HTR-8/SVneo (cell line): Measurements from ENCODE around the gene RPTOR.

Source experiments
- DNase-seq: peaks from one replicate; pipeline ENCODE4 v3.0.0; 2011; ENCODE audit warnings: low spot score, mixed read lengths; ENCODE audit not compliant: insufficient read length
- FAIRE-seq: peaks from 2 replicates; lab custom pipeline; 2011; peaks lifted over from hg19 to GRCh38; lab: Jason Lieb, UNC

Gene RPTOR

GRCh38 chr17:80847496-80848230, 303.0 kb downstream of the RPTOR start:
- DNase-seq (no peak), FAIRE-seq (no peak)

- no peak for FAIRE-seq
- DNase-seq, result no peak
Observed at GRCh38 chr17:80848449-80849102, 303.9 kb downstream of the RPTOR start.

- FAIRE-seq, result no peak
- DNase-seq, result no peak
Observed at GRCh38 chr17:80849119-80849518, 304.5 kb downstream of the RPTOR start.

GRCh38 chr17:80850109-80850508, 305.5 kb downstream of the RPTOR start:
- no peak for FAIRE-seq
- no peak for DNase-seq

GRCh38 chr17:80850817-80851216, 306.2 kb downstream of the RPTOR start:
- no peak for FAIRE-seq
- no peak for DNase-seq

GRCh38 chr17:80851277-80851925, 306.8 kb downstream of the RPTOR start:
- FAIRE-seq, result no peak
- DNase-seq, result no peak

- DNase-seq (no peak), FAIRE-seq (no peak)
Observed at GRCh38 chr17:80852476-80853015, 307.9 kb downstream of the RPTOR start.

GRCh38 chr17:80853076-80853475, 308.4 kb downstream of the RPTOR start:
- DNase-seq, result no peak
- no peak for FAIRE-seq

- DNase-seq (no peak), FAIRE-seq (no peak)
Observed at GRCh38 chr17:80854220-80854619, 309.6 kb downstream of the RPTOR start.

- DNase-seq (no peak), FAIRE-seq (no peak)
Observed at GRCh38 chr17:80855196-80855947, 310.7 kb downstream of the RPTOR start.

GRCh38 chr17:80855948-80856862, 311.6 kb downstream of the RPTOR start:
- peak; percentile 92 for DNase-seq

GRCh38 chr17:80856863-80857755, 312.5 kb downstream of the RPTOR start:
- FAIRE-seq, result no peak
- DNase-seq, result no peak

More at GRCh38 chr17:80855948-80856862, 311.6 kb downstream of the RPTOR start:
- peak; percentile 89 for FAIRE-seq

GRCh38 chr17:80857756-80858171, 313.1 kb downstream of the RPTOR start:
- no peak for DNase-seq
- no peak for FAIRE-seq

- no peak for FAIRE-seq
- DNase-seq, result no peak
Observed at GRCh38 chr17:80858301-80859001, 313.8 kb downstream of the RPTOR start.

GRCh38 chr17:80859002-80859941, 314.6 kb downstream of the RPTOR start:
- FAIRE-seq (no peak), DNase-seq (no peak)

GRCh38 chr17:80860101-80860671, 315.5 kb downstream of the RPTOR start:
- DNase-seq (no peak), FAIRE-seq (no peak)
